Astrocyte (in vitro differentiated cells and primary cell): ENCODE measurements around the gene EME1. TPM values are rescaled to one million over a fixed set of nuclear protein-coding genes. Genes with fewer than 3 reads are reported as not detected.

Experiments used
- DNase-seq: peaks from one replicate; pipeline ENCODE4 v3.0.0-alpha.2; 2010; ENCODE audit warnings: low read depth
- FAIRE-seq: peaks from 2 replicates; lab custom pipeline; 2011; peaks lifted over from hg19 to GRCh38; lab: Jason Lieb, UNC
- H2AFZ ChIP-seq: 2 replicates; pipeline ENCODE4 v1.6.0; 2012; ENCODE audit warnings: low read depth, low read length, inconsistent platforms
- H3K27ac ChIP-seq: 2 replicates; pipeline ENCODE4 v1.5.1; 2011; ENCODE audit warnings: low read depth, low read length, inconsistent platforms
- H3K27me3 ChIP-seq: 2 replicates; pipeline ENCODE4 v1.6.0; 2011; ENCODE audit warnings: low read length, inconsistent platforms; ENCODE audit not compliant: insufficient read depth
- H3K36me3 ChIP-seq: 2 replicates; pipeline ENCODE4 v1.5.1; 2011; ENCODE audit warnings: low read length, inconsistent platforms; ENCODE audit not compliant: insufficient read depth
- H3K4me1 ChIP-seq: 2 replicates; pipeline ENCODE4 v1.5.1; 2011; ENCODE audit warnings: low read length, inconsistent platforms; ENCODE audit not compliant: insufficient read depth
- H3K4me2 ChIP-seq: 2 replicates; pipeline ENCODE4 v1.6.0; 2012; ENCODE audit warnings: low read length, inconsistent platforms
- H3K4me3 ChIP-seq: 2 replicates; pipeline ENCODE4 v1.5.1; 2011; ENCODE audit warnings: low read depth, mild to moderate bottlenecking, low read length, inconsistent platforms; ENCODE audit not compliant: insufficient read depth
- H3K79me2 ChIP-seq: 2 replicates; pipeline ENCODE4 v1.6.0; 2012; ENCODE audit warnings: mild to moderate bottlenecking, low read length, inconsistent platforms; ENCODE audit not compliant: insufficient read depth
- H3K9ac ChIP-seq: 2 replicates; pipeline ENCODE4 v1.6.0; 2012; ENCODE audit warnings: mild to moderate bottlenecking, low read length, inconsistent platforms
- H3K9me3 ChIP-seq: 2 replicates; pipeline ENCODE4 v1.5.1; 2012; ENCODE audit warnings: low read depth, mild to moderate bottlenecking, low read length, inconsistent platforms; ENCODE audit not compliant: insufficient read depth
- H4K20me1 ChIP-seq: 2 replicates; pipeline ENCODE4 v1.6.0; 2012; ENCODE audit warnings: low read length, inconsistent platforms; ENCODE audit not compliant: insufficient read depth
- H3K27ac Mint-ChIP-seq: one replicate; pipeline ENCODE4 v1.8.0; 2021; ENCODE audit warnings: mild to moderate bottlenecking, mixed read lengths; ENCODE audit not compliant: unreplicated experiment
- H3K27me3 Mint-ChIP-seq: one replicate; pipeline ENCODE4 v1.8.0; 2021; ENCODE audit warnings: low read depth, mixed read lengths; ENCODE audit not compliant: unreplicated experiment
- H3K36me3 Mint-ChIP-seq: one replicate; pipeline ENCODE4 v1.8.0; 2021; ENCODE audit warnings: low read depth, mixed read lengths; ENCODE audit not compliant: unreplicated experiment
- H3K4me1 Mint-ChIP-seq: one replicate; pipeline ENCODE4 v1.8.0; 2021; ENCODE audit warnings: low read depth, mixed read lengths; ENCODE audit not compliant: unreplicated experiment
- H3K4me3 Mint-ChIP-seq: one replicate; pipeline ENCODE4 v1.8.0; 2021; ENCODE audit warnings: mild to moderate bottlenecking, moderate library complexity, mixed read lengths; ENCODE audit not compliant: unreplicated experiment
- H3K9me3 Mint-ChIP-seq: one replicate; pipeline ENCODE4 v1.8.0; 2021; ENCODE audit warnings: mild to moderate bottlenecking, mixed read lengths; ENCODE audit not compliant: unreplicated experiment
- EZH2 ChIP-seq: IDR thresholded peaks from 2 replicates; pipeline ENCODE4 v1.6.1; 2012; ENCODE audit warnings: mild to moderate bottlenecking, low read length, inconsistent platforms; ENCODE audit not compliant: insufficient read depth
- total RNA-seq: library from RNA; stranded (reverse); gene quantifications from 2 replicates; pipeline ENCODE4 v1.2.1, GENCODE V29; 2021
- TF ChIP-seq, protein P1 (sequence below): IDR thresholded peaks from 2 replicates; pipeline ENCODE4 v1.5.1; 2011; ENCODE audit warnings: low read depth, mild to moderate bottlenecking, inconsistent platforms, low read length, moderate library complexity; ENCODE audit not compliant: insufficient read depth

The EME1 gene
- total RNA-seq, 1 donor from 2014 or later, result 3.1 TPM

DNA sequence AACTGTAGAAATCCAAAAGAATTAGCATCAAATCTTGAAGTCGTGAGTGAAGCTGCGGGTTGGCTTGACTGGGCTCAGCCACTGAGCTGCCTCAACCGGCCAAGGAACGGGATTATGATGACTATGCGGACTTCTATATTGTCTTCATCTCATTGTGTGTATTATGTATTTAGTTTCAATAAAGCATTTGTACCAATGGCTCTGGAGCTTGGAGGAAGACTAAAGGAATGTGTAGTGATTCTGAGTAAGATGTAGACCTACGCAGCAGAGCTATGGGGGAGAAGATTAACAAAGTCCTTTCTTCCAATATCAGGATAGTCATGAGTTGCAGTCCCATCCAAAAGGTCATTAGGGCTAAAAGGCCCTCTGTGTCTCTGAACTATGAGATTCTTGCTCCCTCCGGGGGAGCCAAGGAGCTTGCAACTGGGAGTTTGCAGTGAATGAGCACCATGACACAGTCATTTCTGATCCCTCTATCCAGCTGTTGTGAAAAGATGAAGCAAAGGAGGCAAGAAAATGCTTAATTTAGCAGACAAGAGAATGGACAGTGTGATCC is 8.3 kb downstream of the EME1 start:
- peaks cover 61% of the 10 kb centered on the region for H3K36me3 ChIP-seq
- no peak overlapping the region for H3K4me3 ChIP-seq
- Mint-ChIP-seq H3K9me3 (no peaks in the 10 kb centered on the region), H3K27me3 (no peaks in the 10 kb centered on the region), H3K4me1 (peaks cover 4% of the 10 kb centered on the region), H3K36me3 (peaks cover 13% of the 10 kb centered on the region), H3K4me3 (no peak overlapping the region), H3K27ac (no peak overlapping the region)
- no peak overlapping the region for H2AFZ ChIP-seq
- no peaks in the 10 kb centered on the region for H3K27me3 ChIP-seq
- H3K9ac ChIP-seq, result no peak overlapping the region
- H3K4me2 ChIP-seq, result no peak overlapping the region
- no peak for FAIRE-seq
- H3K79me2 ChIP-seq, result peaks cover 7% of the 10 kb centered on the region
- TF ChIP-seq, protein P1, sequence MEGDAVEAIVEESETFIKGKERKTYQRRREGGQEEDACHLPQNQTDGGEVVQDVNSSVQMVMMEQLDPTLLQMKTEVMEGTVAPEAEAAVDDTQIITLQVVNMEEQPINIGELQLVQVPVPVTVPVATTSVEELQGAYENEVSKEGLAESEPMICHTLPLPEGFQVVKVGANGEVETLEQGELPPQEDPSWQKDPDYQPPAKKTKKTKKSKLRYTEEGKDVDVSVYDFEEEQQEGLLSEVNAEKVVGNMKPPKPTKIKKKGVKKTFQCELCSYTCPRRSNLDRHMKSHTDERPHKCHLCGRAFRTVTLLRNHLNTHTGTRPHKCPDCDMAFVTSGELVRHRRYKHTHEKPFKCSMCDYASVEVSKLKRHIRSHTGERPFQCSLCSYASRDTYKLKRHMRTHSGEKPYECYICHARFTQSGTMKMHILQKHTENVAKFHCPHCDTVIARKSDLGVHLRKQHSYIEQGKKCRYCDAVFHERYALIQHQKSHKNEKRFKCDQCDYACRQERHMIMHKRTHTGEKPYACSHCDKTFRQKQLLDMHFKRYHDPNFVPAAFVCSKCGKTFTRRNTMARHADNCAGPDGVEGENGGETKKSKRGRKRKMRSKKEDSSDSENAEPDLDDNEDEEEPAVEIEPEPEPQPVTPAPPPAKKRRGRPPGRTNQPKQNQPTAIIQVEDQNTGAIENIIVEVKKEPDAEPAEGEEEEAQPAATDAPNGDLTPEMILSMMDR, result no peak
- TF ChIP-seq EZH2, result no peak
- H4K20me1 ChIP-seq, result peaks cover 69% of the 10 kb centered on the region
- no peaks in the 10 kb centered on the region for H3K9me3 ChIP-seq
- no peak overlapping the region for H3K27ac ChIP-seq
- H3K4me1 ChIP-seq, result peaks cover 5% of the 10 kb centered on the region
- DNase-seq, result no peak

DNA sequence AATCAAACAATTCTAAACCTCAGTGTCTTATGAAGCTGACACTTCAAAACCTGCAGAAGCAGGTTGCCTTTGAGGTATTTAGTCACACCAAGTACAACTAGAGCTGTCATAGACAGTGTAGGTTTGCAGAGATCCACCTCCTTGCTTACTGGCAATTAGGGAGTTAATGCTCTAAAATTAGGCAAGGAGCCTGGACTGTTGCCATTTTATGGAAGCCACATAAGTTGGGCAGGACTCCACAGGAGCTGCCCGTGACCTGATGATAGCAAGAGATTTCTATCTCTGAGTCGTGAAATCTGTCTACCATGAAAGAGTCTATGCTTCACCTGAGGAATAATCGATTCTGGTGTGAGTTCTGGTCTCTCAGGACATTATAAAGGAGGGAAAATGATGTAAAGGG is 8.9 kb downstream of the EME1 start:
- H3K4me2 ChIP-seq, result no peak overlapping the region
- no peak for TF ChIP-seq EZH2
- TF ChIP-seq, protein P1, result no peak
- no peak for DNase-seq
- peaks cover 5% of the 10 kb centered on the region for H3K4me1 ChIP-seq
- peaks cover 66% of the 10 kb centered on the region for H3K36me3 ChIP-seq
- H3K27ac Mint-ChIP-seq, result no peak overlapping the region
- H3K4me3 Mint-ChIP-seq, result no peak overlapping the region
- no peaks in the 10 kb centered on the region for H3K27me3 ChIP-seq
- FAIRE-seq, result no peak
- no peak overlapping the region for H3K27ac ChIP-seq
- peaks cover 4% of the 10 kb centered on the region for H3K4me1 Mint-ChIP-seq
- H3K9me3 Mint-ChIP-seq, result no peaks in the 10 kb centered on the region
- no peaks in the 10 kb centered on the region for H3K27me3 Mint-ChIP-seq
- H3K79me2 ChIP-seq, result peaks cover 10% of the 10 kb centered on the region
- no peak overlapping the region for H3K4me3 ChIP-seq
- H4K20me1 ChIP-seq, result peaks cover 74% of the 10 kb centered on the region
- no peak overlapping the region for H3K9ac ChIP-seq
- H3K36me3 Mint-ChIP-seq, result peaks cover 13% of the 10 kb centered on the region
- no peaks in the 10 kb centered on the region for H3K9me3 ChIP-seq
- no peak overlapping the region for H2AFZ ChIP-seq

DNA sequence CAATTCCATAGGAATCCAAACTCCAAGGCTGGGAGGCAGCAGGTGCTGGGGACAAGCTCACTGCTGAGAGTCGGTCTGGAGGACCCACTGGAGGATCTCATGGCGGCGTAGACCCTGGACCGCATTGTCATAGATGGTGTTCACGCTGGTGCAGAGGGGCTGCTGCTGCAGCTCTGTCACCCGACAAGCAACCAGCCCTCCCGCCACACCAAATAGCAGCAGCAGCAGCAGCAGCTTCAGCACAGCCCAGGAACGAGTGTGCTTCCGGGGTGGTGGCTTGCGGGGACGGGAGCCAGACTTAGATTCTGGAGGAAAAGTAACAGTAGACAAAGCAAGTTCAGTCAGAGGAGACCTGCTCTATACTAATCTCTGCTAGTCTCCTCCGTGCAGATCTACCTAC is 9.9 kb downstream of the EME1 start:
- Histone ChIP-seq H4K20me1 (peaks cover 85% of the 10 kb centered on the region), H3K4me1 (peaks cover 5% of the 10 kb centered on the region), H3K36me3 (peaks cover 76% of the 10 kb centered on the region), H2AFZ (no peak overlapping the region), H3K4me2 (no peak overlapping the region), H3K4me3 (no peak overlapping the region), H3K9me3 (no peaks in the 10 kb centered on the region), H3K79me2 (peaks cover 19% of the 10 kb centered on the region), H3K27me3 (no peaks in the 10 kb centered on the region), H3K9ac (no peak overlapping the region), H3K27ac (no peak overlapping the region)
- H3K4me1 Mint-ChIP-seq, result peaks cover 4% of the 10 kb centered on the region
- no peak for FAIRE-seq
- H3K9me3 Mint-ChIP-seq, result no peaks in the 10 kb centered on the region
- no peak for DNase-seq
- peaks cover 19% of the 10 kb centered on the region for H3K36me3 Mint-ChIP-seq
- TF ChIP-seq, protein P1, result no peak
- no peak for TF ChIP-seq EZH2
- no peak overlapping the region for H3K4me3 Mint-ChIP-seq
- peak overlapping the region; percentile 14 for H3K27ac Mint-ChIP-seq
- no peaks in the 10 kb centered on the region for H3K27me3 Mint-ChIP-seq
